GM19324 (cell line): ENCODE measurements around the gene CDK5RAP1.

ENCODE experiments used
- ATAC-seq: cut with Tn5 transposase; IDR thresholded peaks from one replicate; pipeline ENCODE4 v1.9.1; 2021; ENCODE audit warnings: mild to moderate bottlenecking, moderate library complexity; ENCODE audit not compliant: unreplicated experiment, low FRiP score

Gene CDK5RAP1

GRCh38 chr20:33336375-33336774, 64.9 kb downstream of the CDK5RAP1 start:
- no peak for ATAC-seq

DNA sequence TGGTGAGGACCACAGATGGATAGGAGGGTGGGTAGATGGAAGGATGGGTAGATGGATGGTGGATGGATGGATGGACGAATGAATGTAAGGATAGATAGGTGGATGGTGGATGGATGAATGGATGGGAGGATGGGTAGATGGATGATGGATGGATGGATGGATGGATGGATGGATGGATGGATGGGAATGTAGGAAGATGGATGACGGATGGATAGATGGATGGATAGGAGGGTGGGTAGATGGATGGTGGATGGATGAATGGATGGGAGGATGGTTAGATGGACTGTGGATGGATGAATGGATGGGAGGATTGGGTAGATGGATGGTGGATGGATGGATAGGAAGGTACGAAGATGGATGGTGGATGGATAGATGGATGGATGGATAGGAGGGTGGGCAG, 67.2 kb downstream of the CDK5RAP1 start:
- ATAC-seq = no peak

DNA sequence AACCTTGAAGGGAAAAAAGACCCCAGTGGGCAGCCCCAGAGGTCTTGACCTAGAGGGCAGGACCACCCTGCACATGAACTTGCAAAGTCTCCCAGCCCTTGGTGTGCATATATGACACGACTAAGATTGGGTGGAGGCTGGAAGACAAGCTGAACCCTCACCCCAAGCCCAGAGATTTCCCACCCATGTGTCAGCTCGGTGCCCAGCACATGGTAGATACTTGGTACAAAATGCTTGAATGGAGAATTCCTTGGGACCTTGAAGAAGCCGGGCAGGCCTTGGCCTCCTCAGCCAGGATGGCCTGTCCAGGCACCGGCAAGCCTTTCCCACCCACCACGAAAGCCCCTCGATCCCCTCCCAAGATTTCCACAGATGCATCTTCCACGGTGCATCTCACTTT, 67.7 kb downstream of the CDK5RAP1 start:
- no peak for ATAC-seq

DNA sequence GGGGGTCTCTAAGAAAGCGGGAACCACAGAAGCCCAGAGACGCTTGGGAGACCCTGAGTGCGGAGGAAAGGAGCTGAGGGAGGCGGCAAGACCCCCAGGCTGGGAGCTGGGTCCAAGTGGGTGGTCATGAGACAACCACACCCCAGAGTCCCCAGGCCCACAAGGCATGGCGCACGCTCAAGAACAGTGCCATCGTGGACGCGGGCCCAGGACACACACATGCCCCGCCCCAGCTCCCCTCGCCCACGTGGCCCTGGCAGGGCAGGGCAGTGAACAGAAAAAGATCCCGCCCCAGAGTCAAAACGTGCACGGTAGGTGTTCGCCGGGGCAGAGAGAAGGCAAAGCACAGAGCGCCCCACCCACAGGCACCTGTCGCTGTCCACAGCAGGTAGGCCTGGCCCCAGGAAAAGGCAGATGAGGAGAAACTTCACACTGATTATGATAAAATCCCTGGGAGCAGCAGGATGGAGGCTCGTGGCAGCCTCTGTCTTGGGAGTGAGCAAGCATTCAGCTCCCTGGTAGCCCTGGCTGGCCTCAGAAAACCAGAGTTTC, 68.3 kb downstream of the CDK5RAP1 start:
- no peak for ATAC-seq

GRCh38 chr20:33328157-33329137, 72.9 kb downstream of the CDK5RAP1 start:
- ATAC-seq = no peak

GRCh38 chr20:33325350-33325749, 76.0 kb downstream of the CDK5RAP1 start:
- no peak for ATAC-seq

DNA sequence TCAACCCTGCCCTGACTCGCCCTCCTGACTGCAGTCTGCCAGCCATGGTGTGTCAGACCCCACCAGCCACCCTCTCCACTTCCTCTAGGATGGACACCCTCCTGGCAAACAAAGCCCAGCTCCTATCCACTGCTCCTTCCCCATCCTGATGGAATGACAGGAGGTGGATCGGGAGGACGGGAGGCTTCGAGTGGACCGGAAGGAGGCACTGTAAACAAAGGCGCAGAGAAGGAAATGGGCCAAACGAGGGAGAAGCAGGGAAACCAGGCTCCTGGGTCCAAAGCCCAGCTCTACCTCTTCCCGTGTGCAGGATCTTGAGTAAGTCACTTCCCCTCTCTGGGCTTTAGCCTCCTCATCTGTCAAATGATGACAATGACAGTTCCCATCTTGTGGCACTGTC, 78.1 kb downstream of the CDK5RAP1 start:
- ATAC-seq = no peak

DNA sequence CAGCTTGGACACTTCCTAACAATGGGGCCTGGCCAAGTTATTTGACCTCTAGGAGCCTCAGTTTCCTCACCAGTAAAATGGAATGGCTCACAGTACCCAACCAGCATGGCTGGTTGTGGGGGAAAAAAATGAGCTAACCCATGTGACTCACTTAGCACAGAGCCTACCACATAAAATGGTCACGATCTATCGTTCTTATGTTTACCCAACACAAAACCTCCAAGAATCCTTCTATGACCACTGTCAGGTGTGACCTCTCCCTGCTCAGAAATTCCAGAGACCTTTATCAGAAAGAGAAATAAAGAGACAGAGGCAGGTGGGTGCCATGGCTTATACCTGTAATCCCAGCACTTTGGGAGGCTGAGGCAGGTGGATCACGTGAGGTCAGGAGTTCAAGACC, 78.9 kb downstream of the CDK5RAP1 start:
- ATAC-seq = no peak

- no peak for ATAC-seq
Measured at GRCh38 chr20:33320006-33320405, 81.3 kb downstream of the CDK5RAP1 start.

DNA sequence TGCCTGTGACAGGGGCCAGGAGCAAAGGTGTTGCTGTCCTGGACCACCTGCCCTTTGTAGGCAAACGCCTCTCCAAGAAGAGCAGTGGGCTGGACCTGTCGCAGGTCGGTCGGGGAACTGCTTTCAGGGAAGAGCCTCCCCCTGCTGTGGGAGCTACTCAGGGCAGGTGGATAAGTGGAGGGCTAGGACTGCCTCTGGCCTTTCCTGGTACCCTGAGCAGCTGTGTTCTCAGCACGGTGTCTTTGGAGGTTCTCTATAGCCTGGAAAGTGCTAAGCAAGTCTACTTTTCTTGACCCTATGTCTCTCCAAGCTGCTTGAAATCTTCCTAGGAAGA, 83.3 kb downstream of the CDK5RAP1 start:
- no peak for ATAC-seq

DNA sequence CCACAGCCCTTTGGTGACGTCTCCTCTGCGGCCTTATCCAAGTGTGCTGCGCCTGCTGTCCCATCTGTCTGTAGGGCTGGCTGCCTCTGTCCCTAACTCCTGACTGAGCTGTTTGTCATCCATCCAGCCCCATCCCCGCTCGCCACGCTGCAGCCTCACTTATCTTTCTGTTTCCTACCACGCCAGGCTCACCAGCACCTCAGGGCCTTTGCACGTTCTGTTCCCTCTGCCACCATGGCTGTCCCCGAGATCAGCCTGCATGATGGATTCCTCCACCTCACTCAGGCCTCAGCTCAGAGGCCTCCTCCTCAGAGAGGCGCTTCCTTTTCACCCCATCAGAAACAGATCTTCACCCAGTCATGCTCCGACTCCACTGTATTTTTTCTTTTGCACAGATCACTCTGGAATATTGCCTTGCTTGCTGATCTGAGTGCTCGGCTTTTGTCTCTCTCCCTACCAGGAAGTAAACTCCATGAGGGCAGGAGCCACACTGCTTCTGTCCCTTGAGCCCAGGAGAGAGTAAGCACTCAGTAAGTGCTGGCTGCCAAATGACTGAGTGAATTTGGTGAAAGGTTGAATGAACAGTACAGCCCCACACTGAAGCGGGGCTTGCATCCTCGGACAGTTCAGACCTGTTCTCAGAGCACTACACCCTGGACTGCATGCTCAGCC, 83.8 kb downstream of the CDK5RAP1 start:
- ATAC-seq = no peak

DNA sequence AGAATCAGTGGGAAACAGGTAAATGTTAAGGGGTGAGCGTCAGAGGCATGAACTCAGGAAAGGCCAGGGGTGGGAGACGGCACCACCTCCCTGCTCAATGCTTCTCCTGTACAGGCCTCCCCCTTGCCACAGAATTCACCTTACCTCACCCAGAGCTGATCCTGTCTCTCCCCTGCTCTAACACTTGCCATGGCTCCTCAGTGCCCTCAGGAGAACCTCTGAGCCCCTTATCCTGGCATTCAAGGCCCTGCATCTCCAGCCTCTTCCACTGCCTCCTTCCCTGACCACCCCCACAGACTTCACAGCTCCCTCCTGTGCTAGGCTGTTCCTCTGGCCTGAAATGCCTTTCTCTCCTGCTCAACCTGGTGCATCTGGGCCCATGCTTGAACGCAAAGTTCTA, 84.4 kb downstream of the CDK5RAP1 start:
- ATAC-seq = no peak

- ATAC-seq = no peak
Measured at GRCh38 chr20:33316343-33316742, 85.0 kb downstream of the CDK5RAP1 start.

- ATAC-seq = no peak
Measured at GRCh38 chr20:33313686-33314314, 87.5 kb downstream of the CDK5RAP1 start.

GRCh38 chr20:33312583-33312982, 88.7 kb downstream of the CDK5RAP1 start:
- no peak for ATAC-seq

DNA sequence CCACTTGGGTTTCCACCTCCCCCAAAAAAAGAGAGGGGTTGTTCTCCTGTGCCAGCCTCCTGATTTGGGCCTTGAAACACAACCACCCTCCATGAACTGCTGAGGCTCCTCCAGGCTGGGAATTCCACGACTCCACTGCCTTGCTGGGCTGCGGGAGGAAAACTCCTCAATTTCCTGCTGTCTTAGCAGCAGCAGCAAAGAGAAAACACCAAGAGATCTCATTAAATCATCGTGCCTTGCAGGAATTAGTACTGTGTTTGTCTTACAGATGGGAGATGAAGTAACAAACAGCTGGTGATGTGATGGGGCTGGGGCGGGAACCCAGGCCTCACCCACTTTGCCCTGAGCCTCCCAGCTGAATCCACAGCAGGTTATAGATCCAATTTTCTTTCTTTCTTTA, 89.3 kb downstream of the CDK5RAP1 start:
- ATAC-seq = no peak

DNA sequence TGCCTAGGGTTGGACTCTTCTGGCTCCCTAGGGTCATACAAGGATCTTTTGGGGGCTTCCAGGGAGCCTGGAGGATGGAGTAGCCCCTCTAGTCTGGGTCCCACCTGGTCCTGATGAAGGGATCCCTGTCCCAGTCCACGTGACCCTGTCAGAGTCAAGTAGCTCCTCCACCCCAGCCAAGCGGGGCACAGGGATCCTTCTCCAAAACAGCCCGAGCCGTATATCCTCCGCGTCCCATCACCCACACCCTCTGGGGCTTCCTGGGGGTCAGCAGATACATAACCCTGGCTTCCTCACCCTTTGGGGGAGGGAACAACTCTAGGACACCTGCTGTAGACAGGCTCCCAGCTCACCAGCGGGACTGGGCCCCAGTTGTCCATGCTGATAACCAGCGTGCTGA, 90.3 kb downstream of the CDK5RAP1 start:
- ATAC-seq = no peak

DNA sequence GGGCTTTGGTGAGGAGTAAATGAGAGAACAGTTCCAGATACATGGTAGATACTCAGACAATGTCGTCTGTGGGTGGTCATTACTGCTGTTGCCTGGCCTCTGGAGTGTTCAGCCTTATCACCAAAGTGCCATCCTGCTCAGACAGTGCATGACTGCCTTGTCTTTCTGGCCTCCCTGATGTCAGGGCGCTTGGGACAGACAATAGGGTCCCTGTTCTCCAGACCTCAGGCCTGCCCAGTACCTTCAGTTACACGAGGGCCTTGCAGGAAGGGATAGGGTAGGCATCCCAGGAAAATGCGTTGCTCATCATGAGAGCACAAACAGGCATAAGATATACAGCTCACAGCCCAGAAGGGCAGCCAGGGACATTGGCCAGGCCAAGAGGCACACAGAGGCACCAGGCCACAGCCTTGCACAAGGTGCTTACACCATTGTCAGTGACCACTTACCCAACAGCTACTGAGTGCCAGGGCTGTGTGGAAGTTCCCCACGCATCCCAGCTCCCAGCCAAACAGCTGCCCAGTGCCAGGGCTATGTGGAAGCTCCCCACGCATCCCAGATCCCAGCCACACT, 90.9 kb downstream of the CDK5RAP1 start:
- ATAC-seq = no peak

DNA sequence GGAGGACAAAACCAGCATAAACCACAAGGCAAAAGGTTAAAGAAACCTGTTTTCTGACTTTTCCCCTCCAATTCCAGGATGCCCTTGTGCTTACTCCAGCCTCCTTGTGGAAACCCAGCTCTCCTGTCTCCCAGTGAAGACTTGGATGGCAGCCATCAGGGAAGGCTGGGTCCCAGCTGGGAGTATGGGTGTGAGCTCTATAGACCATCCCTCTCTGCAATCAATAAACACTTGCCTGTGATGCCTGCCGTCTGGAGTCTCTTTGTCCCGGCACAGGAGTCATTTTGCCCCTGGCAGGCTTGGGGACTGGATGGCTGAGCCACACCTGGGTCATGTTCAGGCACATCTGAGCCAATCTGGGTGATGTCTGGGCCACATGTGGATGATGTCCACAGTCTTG, 91.7 kb downstream of the CDK5RAP1 start:
- no peak for ATAC-seq
